ENCODE results near the gene GPR84. TPM values are rescaled to one million over a fixed set of nuclear protein-coding genes. Genes with fewer than 3 reads are reported as not detected.

The GPR84 gene
- polyA plus RNA-seq, 1 of the 3 experiments (the other 2 are of a cell fraction) = 0.03 TPM

GRCh38 chr12:54360717-54361456 is 3.4 kb downstream of the GPR84 start:
- Histone ChIP-seq H2AFZ (ENCODE audit: low read depth) (peak overlapping the region; percentile 78; the same call in 1 of the 2 replicates), H3K36me3 (replicated peaks in 1 of 2; ENCODE audit: control insufficient read depth in 1 of 2, insufficient read depth in 2 of 2, low read length in 1 of 2) (no peaks in the 10 kb centered on the region), H3K4me3 (ENCODE audit: low read depth in 2 of 2, low read length in 1 of 2) (no peak overlapping the region), H3K4me1 (ENCODE audit: control insufficient read depth in 1 of 2, insufficient read depth in 2 of 2, low read depth in 1 of 2, low read length in 1 of 2) (peaks cover 27 to 37% of the 10 kb centered on the region in 2 experiments), H3K9me3 (no peaks in the 10 kb centered on the region), H3F3A (replicated peaks; ENCODE audit: insufficient read depth) (peaks cover 14% of the 10 kb centered on the region), H3K9ac (no peak overlapping the region; the same call in 1 of the 2 replicates), H3K27ac (ENCODE audit: low read depth in 2 of 2, low read length in 1 of 2) (peak overlapping the region; percentile 51 to 79), H3K4me2 (peak overlapping the region; percentile 6; the same call in 1 of the 2 replicates), H4K20me1 (ENCODE audit: insufficient read depth) (no peaks in the 10 kb centered on the region), H3K9me2 (no peaks in the 10 kb centered on the region), H3K27me3 (ENCODE audit: insufficient read depth) (no peaks in the 10 kb centered on the region), H3K79me2 (ENCODE audit: insufficient read depth) (no peaks in the 10 kb centered on the region)
- 75% methylated on average over 15 of the region's 16 CpGs for WGBS (ENCODE audit: low lambda C conversion rate)
- ChIA-PET POLR2A (interaction anchor here (0.6 to 1.2 kb wide), 2 partner anchors 80 to 108 kb away, joined by 3 to 4 read pairs; partner anchors contain the start of gene HNRNPA1), CTCF (interaction anchor here (0.6 to 9.2 kb wide), 37 partner anchors 9 to 1039 kb away, joined by 3 to 266 read pairs (median 5); partner anchors contain the start of genes AAAS, COPZ1, HOXC10 and ZNF385A)
- DNase-seq = peak; percentile 66
- TF ChIP-seq PBX3 (IDR thresholded peaks at IDR 0.05) (0 out of 2 replicates have a peak, but pooled peaks have one; percentile 23), CHD2 (IDR thresholded peaks at IDR 0.05; ENCODE audit: low read length, partially characterized antibody) (no peak), MXI1 (IDR thresholded peaks at IDR 0.05; ENCODE audit: low read depth, low read length) (peak; percentile 63; the same call in 1 of the 2 replicates), EP300 (IDR thresholded peaks at IDR 0.05; ENCODE audit: borderline replicate concordance in 1 of 2, low read depth in 1 of 2, low read length in 1 of 2) (no peak), USF1 (IDR thresholded peaks at IDR 0.05; ENCODE audit: borderline replicate concordance, low read depth) (no peak), MEF2A (IDR thresholded peaks at IDR 0.05; ENCODE audit: borderline replicate concordance, low read depth) (no peak), RXRA (IDR thresholded peaks at IDR 0.05; ENCODE audit: borderline replicate concordance, low read depth) (no peak), FOXM1 (IDR thresholded peaks at IDR 0.05; ENCODE audit: low read depth) (no peak), SMC3 (IDR thresholded peaks at IDR 0.05; ENCODE audit: low read depth, low read length) (peak; percentile 92), TAF1 (IDR thresholded peaks at IDR 0.05; ENCODE audit: borderline replicate concordance, low read depth, low read length) (no peak), TCF12 (IDR thresholded peaks at IDR 0.05) (0 out of 2 replicates have a peak, but pooled peaks have one; percentile 23), IRF3 (IDR thresholded peaks at IDR 0.05; ENCODE audit: low read depth, low read length) (no peak), CTCF (IDR thresholded peaks at IDR 0.05) (peak; percentile 91), SIN3A (IDR thresholded peaks at IDR 0.05; ENCODE audit: borderline replicate concordance, low read depth, low read length) (no peak), FOSL2 (IDR thresholded peaks at IDR 0.05; ENCODE audit: borderline replicate concordance, low read depth) (peak; percentile 14; the same call in 1 of the 2 replicates), GATA2 (CRISPR knock-in tag; IDR thresholded peaks at IDR 0.05) (no peak), JUND (IDR thresholded peaks at IDR 0.05) (no peak), MAX (IDR thresholded peaks at IDR 0.05; ENCODE audit: low read depth) (peak; percentile 36; the same call in 1 of the 2 replicates), RAD21 (IDR thresholded peaks at IDR 0.05; ENCODE audit: low read length) (peak; percentile 99), NRF1 (IDR thresholded peaks at IDR 0.05; ENCODE audit: low read depth, low read length) (no peak), FOXJ3 (CRISPR knock-in tag; IDR thresholded peaks at IDR 0.05) (no peak)
